Heart left ventricle (tissue), 16 donors: ENCODE data around the gene C1QA. TPM values are rescaled to one million over a fixed set of nuclear protein-coding genes. Genes with fewer than 3 reads are reported as not detected.

ENCODE experiments used
- ATAC-seq, 4 donors: fragments of 200-7000 bp; cut with Tn5 transposase; one replicate each; pipeline ENCODE4 v1.9.1; 2020 to 2022; ENCODE audit warnings: moderate library complexity in 4 of 4, mild to moderate bottlenecking in 3 of 4, moderate number of reproducible peaks in 1 of 4
- DNase-seq, 5 donors: peaks; one replicate each; pipeline ENCODE4 v3.0.0-alpha.2; 2020
- H3K27ac ChIP-seq, 12 donors: fragments of 200-600 bp; sonication (generic) in 4 of 12; one replicate each; pipeline versions ENCODE4 v1.5.0 to v1.8.0; 2016 to 2022; ENCODE audit warnings: mild to moderate bottlenecking in 2 of 12
- H3K27me3 ChIP-seq, 9 donors: fragments of 200-600 bp; sonication (generic) in 2 of 9; one replicate each; pipeline versions ENCODE4 v1.5.1 to v1.8.0; 2016 to 2022; ENCODE audit warnings: mild to moderate bottlenecking in 3 of 9
- H3K36me3 ChIP-seq, 9 donors: fragments of 200-600 bp; sonication (generic) in 2 of 9; one replicate each; pipeline versions ENCODE4 v1.5.0 to v1.8.0; 2018 to 2022; ENCODE audit warnings: mild to moderate bottlenecking in 2 of 9
- H3K4me1 ChIP-seq, 12 donors: fragments of 200-600 bp; sonication (generic) in 4 of 12; one replicate each; pipeline versions ENCODE4 v1.5.0 to v1.8.0; 2016 to 2022; ENCODE audit warnings: mild to moderate bottlenecking in 3 of 12
- H3K4me3 ChIP-seq, 12 donors: fragments of 200-600 bp; sonication (generic) in 4 of 12; one replicate each; pipeline versions ENCODE4 v1.5.0 to v1.8.0; 2017 to 2022; ENCODE audit warnings: mild to moderate bottlenecking in 9 of 12, moderate library complexity in 4 of 12
- H3K9me3 ChIP-seq, 12 donors: fragments of 200-600 bp; sonication (generic) in 4 of 12; one replicate each; pipeline versions ENCODE4 v1.5.0 to v1.8.0; 2016 to 2022; ENCODE audit warnings: mild to moderate bottlenecking in 1 of 12
- CTCF ChIP-seq, 12 donors: fragments of 200-600 bp; sonication (generic) in 4 of 12; IDR thresholded peaks; one replicate each; pipeline versions ENCODE4 v1.5.0 to v1.8.0; 2018 to 2022; ENCODE audit warnings: antibody characterized with exemption in 12 of 12, mild to moderate bottlenecking in 5 of 12
- POLR2A ChIP-seq, 2 donors: fragments of 450-650 bp; IDR thresholded peaks; one replicate each; pipeline ENCODE4 v1.6.1; 2017; ENCODE audit warnings: antibody characterized with exemption in 2 of 2, mild to moderate bottlenecking in 2 of 2, moderate library complexity in 2 of 2
- intact Hi-C, 10 donors: fragments of 100-400 bp; cut with DNase I; formaldehyde crosslinking; loops; one replicate each; pipeline versions ENCODE4 v1.11.1 to v1.14.2; 2022
- microRNA-seq, 4 donors: library from miRNA; unstranded; fragments of <30 nt; microRNA quantifications; one replicate each; pipeline versions ENCODE4 to v1.2.0, GENCODE V29; 2017 to 2020
- polyA plus RNA-seq, 2 donors: library from polyadenylated mRNA; stranded (reverse); fragments of 200-250 nt; gene quantifications; one replicate each; pipeline ENCODE4 v1.2.3, GENCODE V29; 2013
- total RNA-seq, 9 donors: library from RNA; depleted of rRNA in 2 of 9; stranded (reverse); fragments of >200 nt in 2 of 9; fragmentation: NEBNext Ultra II Directional in 3 of 9; extraction: Animal tissue kit (Norgen Biotek cat#: 25700) in 3 of 9; gene quantifications; one replicate each; pipeline versions ENCODE4 v1.1.0 to v1.2.4, GENCODE V29; 2016 to 2023
- donor health status: ischemic (EF 13 %, LVEDD 7.1; RV severe dilation, severe dysfunction).
- donor health status: healthy with polysubstance abuse.
- donor health status: DM: no; HTN: yes; CAD: no.
- donor health status: DM: no; HTN: no; CAD: no.
- donor health status: ischemic (EF 25% LVEDD 6.9; RV normal size, moderate dysfunction).
- donor health status: ischemic (EF 25% LVEDD 5.7; RV mildly dilated, moderate dysfunction).
- donor health status: healthy.
- donor health status: DM: yes; HTN: yes; CAD: no.
- donor health status: ischemic (EF 35%, LVEDD 5.7; RV mildly dilated, moderate dysfunction).
- donor health status: nonischemic (EF 11% LVEDD 7.7; RV severe dilation, severe dysfunction).
- donor health status: DM: yes; HTN: yes; CAD: no.
- donor health status: PGD.
- donor health status: ischemic (EF 29% LVEDD 5.4; RV normal size, mild dysfunction).
- donor health status: nonischemic (EF 23%, LVEDD 6.1; RV moderate dilation, normal function).

Gene C1QA
- total and polyA plus RNA-seq, 11 donors: 24.8 to 675 (median 46.6) TPM

- no peak for ATAC-seq
Measured at GRCh38 chr1:22688466-22688865, 52.0 kb downstream of the C1QA start.

More at GRCh38 chr1:22688466-22688865, 52.0 kb downstream of the C1QA start:
- intact Hi-C loops: no loop called here
- H3K27me3 ChIP-seq: peaks cover 0 to 37% (median 18%) of the 10 kb centered on the region in 9 donors
- no peak for DNase-seq
- no peaks in the 10 kb centered on the region for H3K36me3 ChIP-seq
- H3K9me3 ChIP-seq: no peaks in the 10 kb centered on the region
- H3K27ac ChIP-seq: no peak overlapping the region
- no peak for TF ChIP-seq CTCF (IDR thresholded peaks at IDR 0.05)
- TF ChIP-seq POLR2A (IDR thresholded peaks at IDR 0.05): no peak
- H3K4me3 ChIP-seq: no peak overlapping the region
- no peaks in the 10 kb centered on the region for H3K4me1 ChIP-seq

Small RNA genes within 50 kb of the gene (microRNA-seq; reads per million reads assigned to microRNA genes)
- 0 reads per million in 4 donors for gene MIR6127

Other genes starting within 250 kb of the C1QA start
- gene ZBTB40, start 184.8 kb upstream of the C1QA start, total RNA-seq: 10 to 100 TPM in 8 of 9 donors, 1 to 10 TPM in 1; 9.7 to 17.7 (median 15.2) TPM
- 1 to 10 TPM; 4.6 to 7.4 TPM for gene ZBTB40, start 184.8 kb upstream of the C1QA start, polyA plus RNA-seq
- under 1 TPM in 2 of 9 donors, not detected in 7; 0.08 to 0.12 TPM for gene EPHA8, start 73.1 kb upstream of the C1QA start, total RNA-seq
- gene EPHA8, start 73.1 kb upstream of the C1QA start, polyA plus RNA-seq: not detected
- gene C1QC, start 7.0 kb downstream of the C1QA start, total RNA-seq: 100 to 1,000 TPM in 3 of 9 donors, 10 to 100 TPM in 6; 20.9 to 674 (median 50.6) TPM
- 10 to 100 TPM; 13.9 to 50.0 TPM for gene C1QC, start 7.0 kb downstream of the C1QA start, polyA plus RNA-seq
- 100 to 1,000 TPM in 3 of 9 donors, 10 to 100 TPM in 6; 16.6 to 667 (median 81.4) TPM for gene C1QB, start 16.6 kb downstream of the C1QA start, total RNA-seq
- 10 to 100 TPM; 25.9 to 61.9 TPM for gene C1QB, start 16.6 kb downstream of the C1QA start, polyA plus RNA-seq
- gene EPHB2, start 74.2 kb downstream of the C1QA start, total RNA-seq: 1 to 10 TPM in 3 of 9 donors, under 1 TPM in 6; 0.13 to 6.3 (median 0.70) TPM
- gene EPHB2, start 74.2 kb downstream of the C1QA start, polyA plus RNA-seq: 1 to 10 TPM in 1 of 2 donors, under 1 TPM in 1; 0.11 to 2.0 TPM